ENCODE measurements around the gene LTBR.

- no peak for TF ChIP-seq EZH2phosphoT487 (IDR thresholded peaks at IDR 0.05; ENCODE audit: low read depth, severe bottlenecking, unreplicated experiment)
- TF ChIP-seq CTCF (IDR thresholded peaks at IDR 0.05; ENCODE audit: poor library complexity): no peak
- no peak for TF ChIP-seq EZH2 (IDR thresholded peaks at IDR 0.05; ENCODE audit: borderline replicate concordance)
These were observed 32.3 kb upstream of the LTBR start for GRCh38 chr12:6351622-6352021.
